NCI-H1105 treated with DMSO at 0.1 percent for 48 hours (cell line): ENCODE measurements around the gene NDUFS1.
A peak's percentile ranks its signal among the peaks of the same experiment; 100 is the strongest.
"Not testable (repeated sequence)": the region's sequence is repeated elsewhere in the genome, so short reads cannot be mapped to it uniquely, and the experiment has no call there.

ENCODE experiments used
- DNase-seq: peaks from one replicate; lab custom pipeline; 2025; lab: John Stamatoyannopoulos, UW

Gene NDUFS1

GRCh38 chr2:206162401-206162800 lies 3.2 kb upstream of the NDUFS1 start:
- DNase-seq = not testable (repeated sequence)

DNA sequence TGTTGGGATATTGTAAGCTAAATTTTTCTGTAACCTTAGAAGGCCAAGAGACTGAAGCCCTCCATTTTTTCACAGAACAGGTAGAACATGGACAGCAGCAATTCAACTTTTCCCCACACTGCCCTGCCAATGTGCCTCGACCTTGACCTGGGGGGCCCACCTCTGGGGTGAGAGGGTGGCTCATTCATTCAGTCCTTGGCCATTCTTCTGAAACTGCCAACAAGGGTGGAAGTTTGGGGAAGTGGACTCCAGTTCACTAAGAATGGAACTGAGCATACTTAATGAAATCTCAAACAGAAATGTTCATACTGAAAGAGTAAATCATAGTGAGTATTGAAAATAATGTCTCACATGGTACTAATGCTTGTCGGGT lies 1.5 kb upstream of the NDUFS1 start:
- DNase-seq = no peak

DNA sequence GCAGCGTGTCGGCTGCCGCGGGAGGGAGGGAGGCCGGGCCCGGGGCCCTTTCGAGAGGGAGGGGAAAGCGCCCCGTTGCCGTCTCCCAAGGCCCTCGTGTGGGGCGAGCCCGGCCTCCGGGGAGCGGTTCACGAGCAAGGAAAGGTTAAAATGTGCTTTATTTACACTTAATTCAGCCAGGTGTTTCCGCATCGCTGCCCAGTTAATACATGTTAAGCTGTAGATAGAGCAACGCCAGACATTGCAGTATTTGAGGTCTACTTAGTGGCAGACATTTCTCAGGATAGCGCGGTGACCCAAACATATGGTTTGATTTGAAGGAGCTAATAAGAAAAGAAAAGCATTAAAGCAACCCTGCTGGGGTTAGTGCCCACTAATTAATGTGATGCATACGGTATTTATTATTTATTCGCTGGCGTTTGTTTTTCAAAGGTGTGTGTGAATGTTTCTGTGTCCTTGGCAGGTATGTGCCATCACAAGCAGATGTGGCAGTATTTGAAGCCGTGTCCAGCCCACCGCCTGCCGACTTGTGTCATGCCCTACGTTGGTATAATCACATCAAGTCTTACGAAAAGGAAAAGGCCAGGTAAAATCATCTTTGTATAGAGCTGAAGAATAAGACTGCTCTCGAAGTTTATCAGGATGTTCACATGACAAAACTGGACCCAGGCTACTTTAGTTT lies 1.0 kb upstream of the NDUFS1 start:
- peak; percentile 51 for DNase-seq

- DNase-seq = no peak
Measured at GRCh38 chr2:206158563-206159345, 490 bp downstream of the NDUFS1 start.

DNA sequence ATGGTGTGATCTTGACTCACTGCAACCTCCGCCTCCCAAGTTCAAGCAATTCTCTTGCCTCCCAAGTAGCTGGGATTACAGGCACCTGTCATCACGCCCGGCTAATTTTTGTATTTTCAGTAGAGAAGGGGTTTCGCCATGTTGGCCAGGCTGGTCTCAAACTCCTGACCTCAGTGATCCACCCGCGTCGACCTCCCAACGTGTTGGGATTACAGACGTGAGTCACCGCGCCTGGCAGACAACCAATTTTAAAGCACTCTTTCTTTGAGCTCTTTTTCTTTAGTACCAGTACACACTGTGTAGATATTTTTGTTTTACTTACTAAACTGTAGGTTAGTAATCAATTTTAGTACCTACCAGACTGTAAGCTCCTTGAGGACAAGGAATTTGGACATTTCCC lies 2.2 kb downstream of the NDUFS1 start:
- DNase-seq = not testable (repeated sequence)

DNA sequence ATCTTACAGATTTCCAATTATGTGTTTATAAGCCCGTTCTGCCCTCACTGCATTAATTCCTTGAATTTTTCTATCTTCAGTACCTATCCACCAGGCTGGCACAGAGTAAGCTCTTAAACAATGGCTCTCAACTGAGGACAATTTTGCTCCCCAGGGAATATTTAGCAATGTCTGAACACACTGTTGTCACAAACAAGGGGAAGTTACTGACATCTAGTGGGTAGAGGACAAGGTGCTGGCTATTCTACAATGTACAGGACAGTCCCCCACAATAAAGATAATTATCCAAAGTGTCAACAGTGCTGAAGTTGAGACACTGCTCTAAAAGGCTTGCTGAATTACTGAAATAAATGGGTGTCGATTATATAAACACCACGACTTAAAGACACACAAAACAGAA lies 5.0 kb downstream of the NDUFS1 start:
- no peak for DNase-seq

DNA sequence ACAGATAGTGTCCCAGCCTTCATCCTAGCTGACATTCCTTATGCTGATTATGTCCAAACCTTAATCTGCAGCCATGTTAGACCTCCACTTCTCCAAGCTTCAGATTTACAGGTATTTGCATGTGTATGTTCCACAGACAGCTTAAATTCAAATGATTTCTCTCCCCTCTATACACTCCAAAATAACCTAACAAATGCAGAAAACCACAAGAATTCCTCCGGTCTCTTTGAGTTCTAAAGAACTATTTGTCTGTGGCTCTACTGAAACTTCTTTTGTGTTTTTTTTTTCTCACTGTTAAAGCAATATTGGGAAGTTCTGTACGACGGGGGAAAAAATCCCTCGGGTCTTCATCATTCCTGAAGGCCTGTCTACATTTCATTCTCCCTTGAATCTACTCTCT lies 8.6 kb downstream of the NDUFS1 start:
- DNase-seq = no peak

GRCh38 chr2:206150168-206150567 lies 9.1 kb downstream of the NDUFS1 start:
- no peak for DNase-seq

- no peak for DNase-seq
Measured at GRCh38 chr2:206149330-206149729, 9.9 kb downstream of the NDUFS1 start.

DNA sequence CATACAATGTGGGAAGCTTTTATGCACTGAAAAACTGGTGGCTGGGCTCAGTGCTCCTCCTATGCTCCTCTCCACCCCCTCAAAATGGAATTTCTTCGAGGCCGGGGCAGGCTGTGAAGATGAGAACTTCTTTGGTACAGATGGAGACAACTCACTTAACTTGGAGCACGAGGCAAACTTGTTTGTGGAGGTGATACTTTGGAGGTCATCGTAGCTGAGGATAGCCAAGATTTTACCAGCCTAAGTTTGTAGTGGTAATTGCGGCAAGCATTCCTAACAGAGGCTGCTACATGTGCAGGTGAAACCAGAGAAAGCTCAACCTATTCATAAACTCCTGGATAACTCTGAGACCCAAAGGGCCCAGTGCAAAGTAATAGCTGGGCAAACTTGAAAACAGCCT lies 13.6 kb downstream of the NDUFS1 start:
- DNase-seq = no peak

- no peak for DNase-seq
Measured at GRCh38 chr2:206144383-206144782, 14.9 kb downstream of the NDUFS1 start.

GRCh38 chr2:206143451-206143850 lies 15.8 kb downstream of the NDUFS1 start:
- DNase-seq = no peak

GRCh38 chr2:206127656-206128055 lies 31.6 kb downstream of the NDUFS1 start:
- no peak for DNase-seq

DNA sequence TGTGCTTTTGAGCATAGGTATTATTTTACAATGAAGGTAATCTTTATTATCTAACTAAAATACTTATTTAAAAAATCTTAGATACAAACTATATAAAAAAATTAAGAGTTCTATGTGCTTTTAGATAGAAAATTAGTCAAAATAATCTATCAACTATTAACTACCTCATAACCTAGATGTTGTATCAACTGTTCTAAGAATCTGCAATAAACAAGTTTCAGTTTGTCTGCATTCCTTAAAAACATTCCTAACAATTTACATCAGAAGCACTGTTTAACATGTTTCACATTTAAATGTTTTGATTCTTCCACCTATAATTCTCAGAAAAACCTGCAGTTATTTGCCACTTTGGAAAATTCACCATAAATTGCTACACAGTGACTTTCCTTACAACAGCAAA lies 33.3 kb downstream of the NDUFS1 start:
- DNase-seq = no peak

- not testable (repeated sequence) for DNase-seq
Measured at GRCh38 chr2:206122569-206122968, 36.7 kb downstream of the NDUFS1 start.

GRCh38 chr2:206116278-206116677 lies 43.0 kb downstream of the NDUFS1 start:
- no peak for DNase-seq

DNA sequence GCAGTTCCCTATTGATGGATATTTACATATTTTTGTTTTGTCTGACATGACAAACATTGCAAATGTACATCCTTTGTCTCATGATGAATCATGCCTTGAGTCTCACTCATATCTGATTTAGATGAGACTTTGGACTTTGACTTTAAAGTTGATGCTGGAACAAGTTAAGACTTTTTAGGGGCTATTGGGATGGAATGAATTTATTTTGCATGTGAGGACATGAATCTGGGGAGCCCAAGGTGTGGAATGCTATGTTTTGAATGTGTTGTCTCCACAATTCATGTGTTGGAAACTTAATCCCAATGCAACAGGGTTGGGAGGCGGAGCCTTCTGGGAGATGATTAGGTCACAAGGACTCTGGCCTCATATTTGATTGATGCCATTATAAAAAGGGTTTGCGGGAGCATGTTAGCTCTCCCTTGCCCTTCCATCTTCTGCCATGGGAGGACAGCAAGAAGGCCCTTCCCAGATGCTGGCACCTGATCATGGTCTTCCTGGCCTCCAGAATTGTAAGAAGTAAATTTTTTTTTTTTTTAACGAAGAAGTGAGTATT lies 44.1 kb downstream of the NDUFS1 start:
- no peak for DNase-seq

DNA sequence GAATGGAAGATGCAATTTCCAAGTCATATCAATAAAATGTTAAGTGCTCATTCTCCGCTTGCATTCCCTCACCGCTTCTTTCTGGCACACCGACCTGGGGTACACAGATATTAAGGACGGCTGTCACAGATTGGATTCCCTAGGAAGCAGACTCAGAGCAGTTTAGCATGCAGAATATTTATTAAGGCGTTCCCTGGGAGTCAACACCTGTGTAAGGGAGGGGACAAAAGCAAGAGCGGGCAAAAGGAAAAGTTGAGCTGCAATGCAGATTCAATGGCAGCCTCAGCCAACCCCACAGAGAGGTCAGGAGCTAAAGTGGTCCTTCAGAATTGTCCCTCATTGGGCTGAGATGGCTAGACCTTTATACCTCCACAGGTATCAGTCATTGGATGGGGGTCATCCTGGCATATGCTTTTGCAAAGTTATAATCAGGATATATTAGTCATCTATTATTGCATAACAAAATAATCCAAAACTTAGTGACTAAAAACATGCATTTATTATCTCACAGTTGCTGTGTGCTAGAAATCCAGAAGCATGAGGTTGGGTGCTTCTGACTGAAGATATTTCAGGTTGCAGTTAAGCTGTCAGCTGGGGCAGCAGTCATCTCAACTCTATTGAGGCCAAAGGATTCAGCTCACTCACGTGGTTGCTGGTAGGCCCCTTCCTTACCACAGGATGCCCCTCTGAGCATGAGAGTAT lies 46.2 kb downstream of the NDUFS1 start:
- DNase-seq = no peak

GRCh38 chr2:206112108-206112507 lies 47.1 kb downstream of the NDUFS1 start:
- DNase-seq = no peak

GRCh38 chr2:206108713-206109112 lies 50.5 kb downstream of the NDUFS1 start:
- DNase-seq = no peak

GRCh38 chr2:206105541-206105940 lies 53.7 kb downstream of the NDUFS1 start:
- no peak for DNase-seq

DNA sequence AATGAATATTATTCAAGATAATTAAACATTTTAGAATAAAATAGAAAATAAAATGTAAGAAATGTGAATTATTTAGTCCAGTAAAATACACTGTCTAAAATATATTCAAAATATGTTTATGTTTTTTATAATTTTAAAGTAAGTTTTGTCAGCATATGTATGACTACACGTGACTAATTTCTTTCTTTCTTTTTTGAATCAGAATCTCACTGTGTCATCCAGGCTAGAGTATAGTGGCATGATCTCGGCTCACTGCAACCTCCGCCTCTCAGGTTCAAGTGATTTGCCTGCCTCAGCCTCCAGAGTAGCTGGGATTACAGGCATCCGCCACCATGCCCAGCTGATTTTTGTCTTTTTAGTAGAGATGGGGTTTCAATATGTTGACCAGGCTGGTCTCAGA lies 54.2 kb downstream of the NDUFS1 start:
- no peak for DNase-seq

GRCh38 chr2:206098872-206099271 lies 60.4 kb downstream of the NDUFS1 start:
- not testable (repeated sequence) for DNase-seq
